Suppressor macrophage treated with lipopolysaccharide for 4 hours (primary cell): Measurements from ENCODE around the gene ITGA8.

Experiments
- DNase-seq: peaks from one replicate; pipeline ENCODE4 v3.0.0-alpha.2; 2020

Gene ITGA8

GRCh38 chr10:15730341-15730740 lies 10.6 kb upstream of the ITGA8 start:
- no peak for DNase-seq

GRCh38 chr10:15729890-15730289 lies 10.2 kb upstream of the ITGA8 start:
- DNase-seq, result no peak

GRCh38 chr10:15726042-15726441 lies 6.3 kb upstream of the ITGA8 start:
- DNase-seq, result no peak

- peak; percentile 7 for DNase-seq
These were observed 5.9 kb upstream of the ITGA8 start for GRCh38 chr10:15725603-15726002.

GRCh38 chr10:15724683-15725082 lies 5.0 kb upstream of the ITGA8 start:
- no peak for DNase-seq

GRCh38 chr10:15723803-15724202 lies 4.1 kb upstream of the ITGA8 start:
- DNase-seq, result no peak

GRCh38 chr10:15720635-15721287 lies 1.0 kb upstream of the ITGA8 start:
- DNase-seq, result no peak

GRCh38 chr10:15719049-15719898 lies 448 bp downstream of the ITGA8 start:
- no peak for DNase-seq

GRCh38 chr10:15718694-15719048 lies 1.1 kb downstream of the ITGA8 start:
- no peak for DNase-seq

- DNase-seq, result no peak
These were observed 4.0 kb downstream of the ITGA8 start for GRCh38 chr10:15715619-15716227.

GRCh38 chr10:15714847-15715246 lies 4.9 kb downstream of the ITGA8 start:
- no peak for DNase-seq

GRCh38 chr10:15712883-15713282 lies 6.8 kb downstream of the ITGA8 start:
- no peak for DNase-seq

- DNase-seq, result no peak
These were observed 9.3 kb downstream of the ITGA8 start for GRCh38 chr10:15710455-15710854.

- DNase-seq, result no peak
These were observed 14.4 kb downstream of the ITGA8 start for GRCh38 chr10:15705298-15705697.

- no peak for DNase-seq
These were observed 15.1 kb downstream of the ITGA8 start for GRCh38 chr10:15704581-15704968.

GRCh38 chr10:15703944-15704580 lies 15.7 kb downstream of the ITGA8 start:
- no peak for DNase-seq

GRCh38 chr10:15703151-15703880 lies 16.4 kb downstream of the ITGA8 start:
- no peak for DNase-seq

GRCh38 chr10:15700078-15700674 lies 19.5 kb downstream of the ITGA8 start:
- DNase-seq, result no peak

GRCh38 chr10:15695852-15696251 lies 23.9 kb downstream of the ITGA8 start:
- DNase-seq, result no peak

- no peak for DNase-seq
These were observed 29.7 kb downstream of the ITGA8 start for GRCh38 chr10:15690031-15690430.

- DNase-seq, result peak; percentile 35
These were observed 35.0 kb downstream of the ITGA8 start for GRCh38 chr10:15684768-15685167.

GRCh38 chr10:15681076-15681475 lies 38.6 kb downstream of the ITGA8 start:
- DNase-seq, result no peak

- no peak for DNase-seq
These were observed 40.9 kb downstream of the ITGA8 start for GRCh38 chr10:15678851-15679250.
